GM23248 (cell line): ENCODE data around the gene MSS51. TPM values are rescaled to one million over a fixed set of nuclear protein-coding genes. Genes with fewer than 3 reads are reported as not detected.

Experiments
- DNase-seq: peaks from one replicate; pipeline ENCODE4 v3.0.0-alpha.2; 2015
- H2AFZ ChIP-seq: fragments of 200-600 bp; sonication (generic); 2 replicates; pipeline ENCODE4 v1.6.1; 2016; ENCODE audit warnings: antibody characterized with exemption
- H3F3A ChIP-seq: fragments of 200-600 bp; sonication (generic); 2 replicates; pipeline ENCODE4 v1.6.1; 2016; ENCODE audit warnings: mild to moderate bottlenecking, antibody characterized with exemption, mixed run types; ENCODE audit not compliant: insufficient read depth
- H3K27ac ChIP-seq: fragments of 200-600 bp; sonication (generic); 2 replicates; pipeline ENCODE4 v1.5.1; 2016; ENCODE audit warnings: mild to moderate bottlenecking
- H3K27me3 ChIP-seq: fragments of 200-600 bp; sonication (generic); replicated peaks from 2 replicates; pipeline ENCODE4 v1.6.1; 2016; ENCODE audit warnings: mild to moderate bottlenecking; ENCODE audit not compliant: insufficient read depth
- H3K36me3 ChIP-seq: fragments of 200-600 bp; sonication (generic); 2 replicates; pipeline ENCODE4 v1.6.1; 2016; ENCODE audit warnings: low read depth, mild to moderate bottlenecking
- H3K4me1 ChIP-seq: fragments of 200-600 bp; sonication (generic); 2 replicates; pipeline ENCODE4 v1.6.1; 2016; ENCODE audit warnings: mild to moderate bottlenecking; ENCODE audit not compliant: insufficient read depth
- H3K4me2 ChIP-seq: fragments of 200-600 bp; sonication (generic); one replicate; pipeline ENCODE4 v1.6.1; 2016; ENCODE audit warnings: mild to moderate bottlenecking; ENCODE audit not compliant: unreplicated experiment
- H3K4me3 ChIP-seq: fragments of 200-600 bp; sonication (generic); 2 replicates; pipeline ENCODE4 v1.5.1; 2016; ENCODE audit warnings: mild to moderate bottlenecking
- H3K79me2 ChIP-seq: fragments of 200-600 bp; sonication (generic); 2 replicates; pipeline ENCODE4 v1.6.1; 2016; ENCODE audit warnings: mild to moderate bottlenecking; ENCODE audit not compliant: insufficient read depth
- H3K9ac ChIP-seq: fragments of 200-600 bp; sonication (generic); 2 replicates; pipeline ENCODE4 v1.6.1; 2016; ENCODE audit warnings: mild to moderate bottlenecking
- H3K9me2 ChIP-seq: fragments of 200-600 bp; sonication (generic); 2 replicates; pipeline ENCODE4 v1.6.1; 2016; ENCODE audit warnings: mixed run types, mild to moderate bottlenecking, moderate library complexity; ENCODE audit not compliant: insufficient read depth
- H3K9me3 ChIP-seq: fragments of 200-600 bp; sonication (generic); one replicate; pipeline ENCODE4 v1.6.1; 2017; ENCODE audit warnings: low read depth
- H4K20me1 ChIP-seq: fragments of 200-600 bp; sonication (generic); 2 replicates; pipeline ENCODE4 v1.6.0; 2016; ENCODE audit not compliant: insufficient read depth
- EZH2 ChIP-seq: fragments of 200-600 bp; sonication (generic); IDR thresholded peaks from 2 replicates; pipeline ENCODE4 v1.6.1; 2018; ENCODE audit warnings: antibody characterized with exemption, mild to moderate bottlenecking; ENCODE audit not compliant: insufficient read depth, poor library complexity, severe bottlenecking
- EZH2phosphoT487 ChIP-seq: fragments of 200-600 bp; sonication (generic); IDR thresholded peaks from 2 replicates; pipeline ENCODE4 v1.6.1; 2018; ENCODE audit warnings: antibody characterized with exemption, moderate library complexity, mild to moderate bottlenecking, low read depth; ENCODE audit not compliant: insufficient read depth
- WGBS, 2 experiments: methylation state at CpG; one replicate each; pipeline ENCODE4 v1.1.6; 2015 to 2017; ENCODE audit warnings: low lambda C conversion rate in 2 of 2, low coverage in 1 of 2; ENCODE audit errors: missing lambda C conversion rate in 2 of 2; 5-methylcytosine and 5-hydroxymethylcytosine counted together
- in situ Hi-C: fragments of 300-500 bp; cut with MboI; formaldehyde crosslinking; loops from 2 replicates; pipeline ENCODE4 v1.15.0; 2020
- polyA plus RNA-seq: library from polyadenylated mRNA; unstranded; fragments of >200 nt; fragmentation: Nextera tagmentation; extraction: Ambion mirVana; gene quantifications from 2 replicates; pipeline ENCODE4 v1.2.1, GENCODE V29; 2016
- total RNA-seq: library from RNA; depleted of rRNA; stranded (reverse); fragments of >200 nt; shearing (Covaris generic); gene quantifications from 2 replicates; pipeline ENCODE4 v1.2.3, GENCODE V29; 2014; rRNA removed

MSS51 gene
- total and polyA plus RNA-seq, 2 experiments from 2014 or later = 0.26 to 1.5 TPM

DNA sequence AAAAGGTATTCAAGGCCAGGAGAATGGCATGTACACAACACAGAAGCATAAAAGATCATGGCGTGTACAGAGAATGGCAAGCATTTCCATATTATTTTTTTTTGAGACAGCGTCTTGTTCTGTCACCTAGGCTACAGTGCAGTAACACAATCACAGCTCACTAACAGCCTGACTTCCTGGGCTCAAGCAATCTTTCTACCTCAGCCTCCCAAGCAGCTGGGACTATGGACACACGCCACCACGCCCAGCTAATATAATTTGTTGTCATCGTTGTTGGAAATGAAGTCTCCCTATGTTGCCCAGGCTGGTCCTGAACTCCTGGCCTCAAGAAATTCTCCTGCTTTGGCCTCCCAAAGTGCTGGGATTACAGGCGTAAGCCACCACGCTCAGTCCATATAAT is 46.8 kb downstream of the MSS51 start:
- Histone ChIP-seq H3K9me2 (no peaks in the 10 kb centered on the region), H3K36me3 (peaks cover 74% of the 10 kb centered on the region), H3K4me3 (no peak overlapping the region), H4K20me1 (no peaks in the 10 kb centered on the region; the same call in 1 of the 2 replicates), H3K27ac (no peak overlapping the region), H3K9me3 (no peaks in the 10 kb centered on the region), H3K4me1 (no peaks in the 10 kb centered on the region), H2AFZ (no peak overlapping the region), H3K79me2 (peaks cover 38% of the 10 kb centered on the region), H3K9ac (no peak overlapping the region), H3K27me3 (no peaks in the 10 kb centered on the region), H3K4me2 (no peak overlapping the region), H3F3A (no peaks in the 10 kb centered on the region)
- in situ Hi-C loops = no loop called here
- no peak for TF ChIP-seq EZH2
- DNase-seq = no peak
- 97 to 98% methylated on average over 7 of the region's 7 CpGs for WGBS, 2 experiments

DNA sequence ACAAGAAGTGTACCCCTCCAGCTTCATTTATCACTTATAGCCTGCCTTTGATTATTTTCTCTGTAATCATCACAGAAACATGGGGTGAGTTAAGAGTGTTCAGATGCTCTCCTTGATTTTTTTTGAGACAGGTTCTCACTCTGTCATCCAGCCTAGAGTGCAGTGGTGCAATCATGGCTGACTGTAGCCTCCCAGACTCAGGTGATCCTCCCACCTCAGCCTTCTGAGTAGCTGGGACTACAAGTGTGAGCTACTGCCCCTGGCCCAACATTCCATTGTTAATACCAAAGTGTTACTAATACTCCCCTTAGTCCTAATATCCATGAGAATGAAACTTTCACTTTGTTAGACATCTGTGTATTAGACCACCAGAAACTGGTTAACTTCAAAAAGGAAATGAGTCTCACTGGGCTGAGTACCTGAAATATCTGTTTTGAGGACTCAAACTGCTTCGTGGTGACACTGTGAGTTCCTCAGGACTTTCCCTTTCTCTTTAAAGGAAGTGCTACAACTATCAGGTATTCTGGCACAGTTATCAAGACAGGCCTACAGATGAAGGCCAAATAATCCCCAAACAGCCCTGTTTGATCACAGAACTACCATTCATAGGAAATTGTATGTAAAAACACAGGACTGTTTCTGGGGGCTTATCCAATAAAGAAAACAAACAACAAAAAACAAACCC is 54.2 kb downstream of the MSS51 start:
- Histone ChIP-seq H3K4me1 (no peaks in the 10 kb centered on the region), H3K9me3 (no peaks in the 10 kb centered on the region), H3K36me3 (peaks cover 81% of the 10 kb centered on the region), H3K27me3 (no peaks in the 10 kb centered on the region), H3K4me2 (no peak overlapping the region), H3K27ac (no peak overlapping the region), H4K20me1 (no peaks in the 10 kb centered on the region), H2AFZ (no peak overlapping the region), H3K9ac (no peak overlapping the region), H3K4me3 (no peak overlapping the region), H3F3A (0 out of 2 replicates have a peak, but pooled peaks cover 9% of the 10 kb centered on the region), H3K9me2 (no peaks in the 10 kb centered on the region), H3K79me2 (peaks cover 3% of the 10 kb centered on the region)
- no peak for DNase-seq
- 100% methylated on average over 1 of the region's 1 CpG for WGBS, 2 experiments
- in situ Hi-C loops = no loop called here
- TF ChIP-seq EZH2 (no peak), EZH2phosphoT487 (no peak)

DNA sequence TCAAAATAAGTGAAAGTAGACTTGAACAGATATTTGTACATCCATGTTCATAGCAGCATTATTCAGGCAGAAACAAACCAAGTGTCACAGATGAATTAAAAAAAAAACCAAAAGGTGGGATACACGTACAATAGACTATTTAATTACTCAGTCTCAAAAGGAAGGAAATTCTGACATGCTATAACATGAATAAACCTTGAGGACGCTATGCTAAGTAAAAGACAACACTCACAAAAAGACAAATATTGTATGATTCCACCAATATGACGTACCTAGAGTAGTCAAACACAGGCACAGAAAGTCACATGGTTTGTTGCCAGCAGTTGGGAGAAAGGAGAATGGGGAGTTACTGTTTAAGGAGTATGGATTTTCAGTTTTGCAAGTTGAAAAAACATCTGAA is 56.7 kb downstream of the MSS51 start:
- in situ Hi-C loops = no loop called here
- Histone ChIP-seq H3K9me2 (no peaks in the 10 kb centered on the region), H3K27ac (no peak overlapping the region), H2AFZ (no peak overlapping the region), H3K4me3 (no peak overlapping the region), H3K36me3 (peaks cover 68% of the 10 kb centered on the region), H4K20me1 (no peaks in the 10 kb centered on the region; the same call in 1 of the 2 replicates), H3F3A (0 out of 2 replicates have a peak, but pooled peaks cover 9% of the 10 kb centered on the region), H3K4me1 (no peaks in the 10 kb centered on the region), H3K9ac (no peak overlapping the region), H3K79me2 (peaks cover 3% of the 10 kb centered on the region), H3K9me3 (no peaks in the 10 kb centered on the region), H3K27me3 (no peaks in the 10 kb centered on the region), H3K4me2 (no peak overlapping the region)
- WGBS, 2 experiments = 71 to 75% methylated on average over 3 of the region's 3 CpGs
- TF ChIP-seq EZH2phosphoT487 = no peak
- TF ChIP-seq EZH2 = no peak
- DNase-seq = no peak

Other genes starting within 250 kb of the MSS51 start
- gene DNAJC9, start 186.3 kb downstream of the MSS51 start, total RNA-seq = 19.8 and 20.9 TPM in 2 replicates
- gene DNAJC9, start 186.3 kb downstream of the MSS51 start, polyA plus RNA-seq = 20.7 and 21.1 TPM in 2 replicates
- gene MRPS16, start 180.9 kb downstream of the MSS51 start, total RNA-seq = 57.2 and 57.8 TPM in 2 replicates
- 109 and 110 TPM in 2 replicates for gene MRPS16, start 180.9 kb downstream of the MSS51 start, polyA plus RNA-seq
- 0.38 and 0.43 TPM in 2 replicates for gene CFAP70, start 74.7 kb downstream of the MSS51 start, total RNA-seq
- 0.61 and 0.65 TPM in 2 replicates for gene CFAP70, start 74.7 kb downstream of the MSS51 start, polyA plus RNA-seq
- 118 and 152 TPM in 2 replicates for gene ANXA7, start 19.5 kb downstream of the MSS51 start, total RNA-seq
- 167 and 178 TPM in 2 replicates for gene ANXA7, start 19.5 kb downstream of the MSS51 start, polyA plus RNA-seq
- gene PPP3CB, start 62.5 kb upstream of the MSS51 start, total RNA-seq = 29.5 and 37.6 TPM in 2 replicates
- gene PPP3CB, start 62.5 kb upstream of the MSS51 start, polyA plus RNA-seq = 21.2 and 23.7 TPM in 2 replicates
- 4.2 and 18.5 TPM in 2 replicates for gene USP54, start 157.8 kb upstream of the MSS51 start, total RNA-seq
- gene USP54, start 157.8 kb upstream of the MSS51 start, polyA plus RNA-seq = 4.0 and 6.8 TPM in 2 replicates
- 0.32 TPM in 1 of 2 replicates, not detected in the other for gene MYOZ1, start 207.9 kb upstream of the MSS51 start, total RNA-seq
- 0.39 and 0.44 TPM in 2 replicates for gene MYOZ1, start 207.9 kb upstream of the MSS51 start, polyA plus RNA-seq
- gene SYNPO2L, start 222.5 kb upstream of the MSS51 start, total RNA-seq = 0.11 TPM in 1 of 2 replicates, not detected in the other
- gene SYNPO2L, start 222.5 kb upstream of the MSS51 start, polyA plus RNA-seq = 0.33 and 0.34 TPM in 2 replicates